HT1080 (cell line): Measurements from ENCODE around the gene RAD50. TPM values are rescaled to one million over a fixed set of nuclear protein-coding genes. Genes with fewer than 3 reads are reported as not detected.
"Not testable (repeated sequence)": the region's sequence is repeated elsewhere in the genome, so short reads cannot be mapped to it uniquely, and the experiment has no call there.

ENCODE experiments used
- DNase-seq: peaks from one replicate; pipeline ENCODE4 v3.0.0-alpha.2; 2015; ENCODE audit warnings: low read depth
- total RNA-seq: library from RNA; depleted of rRNA; stranded (reverse); fragments of >200 nt; shearing (Covaris generic); gene quantifications from 2 replicates; pipeline ENCODE4 v1.2.3, GENCODE V29; 2014

RAD50 gene
- total RNA-seq, 1 experiment from 2014 or later, result 12.1 TPM

DNA sequence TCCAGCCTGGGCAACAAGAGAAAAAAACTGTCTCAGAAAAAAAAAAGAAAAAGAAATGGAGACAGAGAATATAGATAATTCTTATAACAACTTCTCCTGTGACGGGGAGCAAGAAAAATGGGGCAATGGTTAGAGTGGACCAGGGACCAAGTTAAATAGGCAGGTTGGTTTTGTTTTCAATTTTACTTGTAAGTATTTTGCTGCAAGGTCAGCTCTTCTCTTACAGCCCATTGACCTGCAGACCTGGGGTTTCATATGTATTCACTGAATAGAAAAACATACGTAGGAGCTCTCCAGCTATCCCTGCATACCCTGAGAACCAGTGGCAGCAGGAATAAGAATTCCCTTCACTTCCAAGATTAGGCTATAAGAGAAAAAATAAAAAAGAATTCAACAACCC lies 72.0 kb downstream of the RAD50 start:
- DNase-seq, result no peak

DNA sequence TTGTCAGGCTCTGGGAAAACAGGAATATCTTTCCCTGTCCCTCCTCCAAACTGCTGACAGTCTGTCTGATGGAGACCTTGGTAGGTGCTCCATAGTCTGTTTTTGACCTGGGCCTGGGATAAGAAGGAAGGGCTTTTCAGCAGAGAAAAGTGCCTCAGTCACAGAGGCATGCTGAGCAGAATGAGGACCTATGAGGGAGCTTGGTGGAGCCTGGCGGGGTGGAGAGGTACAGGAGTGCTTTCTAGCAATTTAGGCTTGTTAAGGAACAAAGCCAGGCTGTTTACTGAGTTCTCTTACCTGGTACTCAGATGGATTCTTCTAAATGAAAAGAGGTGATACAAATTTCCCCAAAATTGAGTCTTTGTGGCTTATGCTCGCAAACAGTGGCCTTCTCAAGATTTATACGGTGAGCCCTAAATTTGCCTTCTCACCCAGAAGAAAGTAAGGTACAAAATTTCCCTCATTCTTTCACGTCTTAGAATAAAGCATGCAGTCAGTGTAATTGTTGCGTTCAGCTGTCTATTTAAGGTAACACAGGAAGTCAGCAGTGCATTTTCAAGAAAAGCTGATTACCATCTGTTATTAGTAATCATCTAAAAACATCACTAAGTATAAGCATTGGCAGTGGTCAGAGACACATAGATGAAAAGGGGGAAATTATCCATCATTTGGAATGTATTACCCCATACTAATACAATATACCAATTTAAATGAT lies 72.6 kb downstream of the RAD50 start:
- no peak for DNase-seq

DNA sequence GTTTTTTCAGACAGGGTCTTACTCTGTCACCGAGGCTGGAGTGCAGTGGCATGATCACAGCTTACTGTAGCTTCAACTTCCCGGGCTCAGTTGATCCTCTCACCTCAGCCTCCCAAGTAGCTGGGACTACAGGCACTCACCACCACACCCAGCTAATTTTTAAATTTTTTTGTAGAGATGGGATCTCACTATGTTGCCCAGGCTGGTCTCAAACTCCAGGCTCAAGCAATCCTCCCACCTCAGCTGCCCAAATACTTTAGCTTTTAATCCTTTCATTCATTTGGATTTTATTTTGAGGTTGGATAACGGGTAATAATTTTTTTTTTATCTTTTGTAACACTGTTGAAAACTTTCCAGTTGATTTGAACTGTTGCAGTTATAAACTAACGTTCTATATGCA lies 76.8 kb downstream of the RAD50 start:
- DNase-seq, result not testable (repeated sequence)

DNA sequence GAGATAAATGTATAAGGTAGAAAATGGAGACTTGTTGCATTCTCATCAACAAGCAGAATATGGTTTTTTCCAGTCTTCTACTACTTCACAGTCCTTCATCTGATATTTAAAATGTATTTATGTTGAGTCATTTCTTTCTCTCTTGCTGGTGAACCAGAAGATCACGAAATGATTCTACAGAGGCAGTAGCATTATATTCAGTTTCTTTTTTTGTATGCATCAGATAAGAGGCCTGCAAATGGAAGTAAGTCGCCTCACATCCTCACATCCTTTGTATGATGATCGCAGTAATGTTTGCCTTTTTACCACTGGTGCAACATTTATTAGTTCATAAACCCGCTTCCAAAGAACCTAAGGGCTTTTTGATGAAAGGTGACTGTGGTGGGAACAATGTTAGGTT lies 79.1 kb downstream of the RAD50 start:
- DNase-seq, result no peak

DNA sequence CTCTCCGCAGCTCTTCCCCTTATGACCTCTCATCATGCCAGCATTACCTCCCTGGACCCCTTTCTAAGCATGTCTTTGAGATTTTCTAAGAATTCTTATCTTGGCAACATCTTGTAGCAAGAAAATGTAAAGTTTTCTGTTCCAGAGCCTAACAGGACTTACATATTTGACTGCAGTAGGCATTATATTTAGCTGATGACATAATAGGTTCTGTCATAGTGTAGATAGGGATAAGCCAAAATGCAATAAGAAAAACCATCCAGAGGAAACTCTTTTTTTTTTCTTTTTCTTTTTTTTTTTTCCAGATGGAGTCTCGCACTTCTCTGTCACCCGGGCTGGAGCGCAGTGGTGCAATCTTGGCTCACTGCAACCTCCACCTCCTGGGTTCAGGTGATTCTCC lies 80.5 kb downstream of the RAD50 start:
- DNase-seq, result no peak

DNA sequence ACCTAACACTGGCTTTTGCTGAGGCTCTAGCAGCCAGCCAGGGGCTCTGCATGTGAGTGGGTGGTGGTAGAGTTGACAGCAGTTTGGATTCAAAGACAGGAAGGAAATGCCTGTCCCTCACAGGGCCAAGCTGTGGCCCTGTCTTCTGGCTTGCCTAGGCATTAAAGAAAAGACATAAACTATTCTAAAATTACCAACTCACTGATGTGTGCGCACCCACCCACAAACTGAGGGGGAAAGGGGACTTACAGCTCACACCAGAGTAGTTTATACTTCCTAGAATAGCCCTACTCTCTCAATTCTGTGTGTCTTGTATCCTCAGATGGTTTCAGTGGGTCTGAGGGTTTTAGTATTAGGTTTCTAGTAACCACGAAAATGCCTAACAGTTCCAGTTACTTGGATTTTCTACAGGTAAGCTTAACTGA lies 82.9 kb downstream of the RAD50 start:
- no peak for DNase-seq

DNA sequence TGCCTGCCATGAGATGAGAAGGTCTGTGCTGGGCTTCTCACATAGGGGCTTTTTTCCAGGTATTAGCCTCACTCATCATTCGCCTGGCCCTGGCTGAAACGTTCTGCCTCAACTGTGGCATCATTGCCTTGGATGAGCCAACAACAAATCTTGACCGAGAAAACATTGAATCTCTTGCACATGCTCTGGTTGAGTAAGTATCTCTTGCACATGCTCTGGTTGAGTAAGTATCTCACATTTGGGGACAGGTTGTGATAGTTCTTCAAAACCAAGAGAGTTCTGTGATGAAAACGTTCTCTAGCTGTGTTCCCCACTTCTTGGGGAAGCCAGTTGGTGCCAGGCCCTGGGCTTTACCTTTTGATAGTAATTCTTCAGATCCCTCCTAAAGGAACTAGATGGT lies 83.8 kb downstream of the RAD50 start:
- no peak for DNase-seq

DNA sequence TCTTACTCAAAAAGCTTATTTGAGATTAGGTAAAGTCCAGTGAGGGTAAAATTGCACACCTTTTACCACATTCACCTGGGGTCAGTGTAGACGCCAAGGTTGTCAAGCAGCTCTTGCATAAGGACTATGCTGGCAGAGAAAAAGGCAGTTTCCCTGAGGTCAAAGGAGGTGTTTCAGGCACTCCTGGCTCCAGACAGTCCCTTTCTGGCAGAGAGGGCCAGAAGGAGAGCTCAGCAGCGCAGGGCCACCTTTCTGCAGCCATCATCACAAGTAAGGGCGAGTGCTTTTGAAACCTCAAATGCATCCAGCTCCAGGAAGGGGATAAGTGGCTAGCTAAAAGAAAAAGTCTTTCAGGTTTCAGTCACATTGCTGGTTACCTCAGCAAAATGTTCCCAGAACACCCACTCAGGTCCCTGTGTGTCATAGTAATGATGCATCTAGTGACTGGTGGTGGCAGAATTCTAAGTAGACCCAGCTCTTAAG lies 84.5 kb downstream of the RAD50 start:
- no peak for DNase-seq

DNA sequence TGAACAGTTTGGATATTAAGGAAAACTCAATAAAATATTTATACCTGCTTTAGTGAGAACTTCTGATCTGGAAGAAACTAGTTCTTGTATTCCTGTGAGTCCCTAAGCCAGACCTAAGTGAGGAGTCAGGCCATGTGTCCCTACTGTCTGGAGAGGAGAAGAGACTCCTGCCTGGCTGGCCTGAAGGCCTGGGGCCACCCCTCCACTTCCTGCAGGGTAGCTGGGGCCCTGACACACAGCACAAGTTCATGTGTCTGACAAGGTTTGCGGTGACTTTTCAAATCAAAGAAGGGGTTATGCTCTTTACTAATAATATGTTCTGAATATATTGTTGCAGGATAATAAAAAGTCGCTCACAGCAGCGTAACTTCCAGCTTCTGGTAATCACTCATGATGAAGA lies 85.1 kb downstream of the RAD50 start:
- DNase-seq, result no peak

DNA sequence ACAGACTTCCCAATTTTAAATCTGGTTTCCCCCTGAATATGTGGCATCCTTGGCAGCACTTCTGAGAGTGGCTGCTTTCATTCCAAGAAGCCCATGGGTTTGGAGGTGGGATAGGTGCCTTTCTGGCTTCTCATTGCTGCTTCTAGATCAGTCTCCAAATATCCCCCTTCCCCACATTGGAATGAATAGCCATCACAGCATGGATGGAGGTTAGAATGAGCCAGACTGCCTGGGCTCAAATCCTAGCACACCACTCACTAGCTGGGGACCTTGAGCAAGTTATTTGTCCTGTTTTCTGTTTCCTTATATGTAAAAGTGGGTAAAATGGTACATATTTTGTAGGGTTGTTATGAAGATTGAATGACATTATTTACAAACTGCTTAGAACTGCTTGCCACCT lies 87.4 kb downstream of the RAD50 start:
- DNase-seq, result no peak

DNA sequence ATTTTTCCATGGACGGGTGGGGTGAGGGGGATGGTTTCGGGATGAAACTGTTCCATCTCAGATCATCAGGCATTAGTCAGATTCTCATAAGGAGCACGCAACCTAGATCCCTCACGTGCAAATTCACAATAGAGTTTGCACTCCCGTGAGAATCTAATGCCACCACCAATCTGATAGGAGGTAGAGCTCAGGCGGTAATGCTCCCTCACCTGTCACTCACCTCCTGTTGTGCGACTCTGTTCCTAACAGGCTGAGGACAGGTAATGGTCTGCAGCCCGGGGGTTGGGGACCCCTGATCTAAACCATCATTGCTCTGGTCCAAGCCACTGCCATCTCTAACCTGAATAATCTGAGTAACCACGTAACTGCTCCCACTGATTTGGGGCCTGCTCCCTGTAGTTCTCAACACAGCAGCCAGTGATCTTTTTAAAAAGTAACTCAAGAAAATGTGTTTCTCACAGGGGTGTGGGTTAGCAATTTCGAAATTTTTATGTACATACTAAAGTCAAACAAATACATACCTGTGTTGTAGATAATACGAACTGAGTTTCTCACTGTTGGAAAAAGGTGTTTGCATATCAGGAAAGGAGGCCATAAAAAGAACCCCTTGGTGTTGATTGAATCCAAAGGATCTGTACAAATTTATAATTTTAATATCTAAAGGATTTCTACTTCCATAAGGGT lies 89.9 kb downstream of the RAD50 start:
- no peak for DNase-seq

DNA sequence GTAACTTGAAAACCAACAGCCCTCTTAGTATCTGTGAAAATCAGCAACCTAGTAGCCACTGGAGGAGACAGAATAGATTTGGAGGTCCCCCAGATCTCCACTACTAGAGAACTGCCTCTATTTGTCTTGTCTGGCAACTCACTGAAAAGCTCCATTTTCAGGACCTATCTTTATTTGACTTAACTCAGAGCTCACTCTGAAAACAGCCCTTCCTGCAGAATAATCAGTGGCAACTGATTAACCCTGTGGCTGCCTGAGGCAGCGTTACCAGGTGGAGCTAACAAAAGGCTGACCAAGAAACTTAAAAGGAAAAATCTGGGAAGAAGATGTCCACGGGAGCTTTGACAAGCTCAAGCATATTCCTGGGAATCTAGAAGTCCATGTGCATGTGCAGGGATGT lies 90.7 kb downstream of the RAD50 start:
- DNase-seq, result no peak

DNA sequence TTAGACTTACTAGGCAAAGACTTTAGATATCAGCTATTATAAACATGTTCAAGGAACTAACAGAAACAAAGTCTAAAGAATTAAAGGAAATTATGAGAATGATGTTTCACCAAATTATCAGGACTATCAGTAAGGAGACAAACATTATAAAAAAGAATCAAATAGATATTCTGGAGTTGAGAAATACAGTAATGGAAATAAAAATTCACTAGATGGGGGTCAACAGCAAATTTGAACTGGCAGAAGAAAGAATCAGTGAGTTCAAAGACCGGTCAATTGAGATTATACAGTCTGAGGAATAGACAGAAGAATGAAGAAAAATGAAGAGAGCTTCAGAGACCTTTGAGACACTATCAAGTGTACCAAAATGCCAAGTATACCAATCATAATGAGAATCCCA lies 91.6 kb downstream of the RAD50 start:
- no peak for DNase-seq

DNA sequence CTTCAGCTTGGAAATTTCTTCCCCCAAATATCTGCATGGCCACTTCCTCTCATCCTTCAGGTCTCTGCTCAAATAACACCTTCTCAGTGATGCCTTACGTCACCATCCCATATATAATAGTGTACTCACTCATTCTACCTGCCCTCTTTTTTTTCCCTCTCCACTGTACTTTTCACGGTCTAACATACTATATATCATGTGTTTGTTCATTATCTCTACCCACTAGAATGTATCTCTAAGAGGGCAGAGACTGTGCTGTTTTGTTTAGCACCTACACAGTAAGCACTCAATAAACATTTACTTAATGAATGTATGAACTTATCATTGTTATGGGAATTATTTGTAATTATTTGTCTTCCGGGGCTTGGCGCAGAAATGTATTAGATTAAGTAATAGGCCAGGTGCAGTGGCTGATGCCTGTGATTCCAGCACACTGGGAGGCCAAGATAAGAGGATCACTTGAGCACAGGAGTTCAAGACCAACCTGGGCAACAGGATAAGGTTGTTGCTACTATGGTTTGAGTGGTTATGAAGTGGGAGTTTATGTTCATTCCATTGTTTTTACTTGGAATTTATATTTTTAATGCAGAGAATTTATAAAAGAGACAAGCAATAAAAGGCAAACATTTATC lies 95.2 kb downstream of the RAD50 start:
- DNase-seq, result no peak

DNA sequence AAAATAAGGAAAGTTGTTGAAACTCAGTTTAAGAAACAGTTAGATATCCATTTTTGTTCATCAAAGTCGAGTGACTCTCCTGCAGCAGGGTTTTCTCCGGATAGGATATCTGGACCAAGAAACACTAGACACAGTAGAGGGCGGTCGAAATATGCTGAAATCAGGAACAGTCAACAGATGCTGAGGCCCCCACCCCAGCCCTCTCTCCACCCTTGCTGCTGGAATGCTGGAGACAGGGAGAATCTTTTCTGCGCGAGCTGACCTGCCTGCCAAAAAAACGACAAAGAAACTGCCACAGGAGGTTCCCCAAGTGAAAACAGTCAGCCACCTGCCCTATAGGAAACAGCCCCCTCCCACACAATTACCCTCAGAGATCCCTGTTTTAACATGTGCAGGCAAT lies 96.9 kb downstream of the RAD50 start:
- DNase-seq, result no peak

DNA sequence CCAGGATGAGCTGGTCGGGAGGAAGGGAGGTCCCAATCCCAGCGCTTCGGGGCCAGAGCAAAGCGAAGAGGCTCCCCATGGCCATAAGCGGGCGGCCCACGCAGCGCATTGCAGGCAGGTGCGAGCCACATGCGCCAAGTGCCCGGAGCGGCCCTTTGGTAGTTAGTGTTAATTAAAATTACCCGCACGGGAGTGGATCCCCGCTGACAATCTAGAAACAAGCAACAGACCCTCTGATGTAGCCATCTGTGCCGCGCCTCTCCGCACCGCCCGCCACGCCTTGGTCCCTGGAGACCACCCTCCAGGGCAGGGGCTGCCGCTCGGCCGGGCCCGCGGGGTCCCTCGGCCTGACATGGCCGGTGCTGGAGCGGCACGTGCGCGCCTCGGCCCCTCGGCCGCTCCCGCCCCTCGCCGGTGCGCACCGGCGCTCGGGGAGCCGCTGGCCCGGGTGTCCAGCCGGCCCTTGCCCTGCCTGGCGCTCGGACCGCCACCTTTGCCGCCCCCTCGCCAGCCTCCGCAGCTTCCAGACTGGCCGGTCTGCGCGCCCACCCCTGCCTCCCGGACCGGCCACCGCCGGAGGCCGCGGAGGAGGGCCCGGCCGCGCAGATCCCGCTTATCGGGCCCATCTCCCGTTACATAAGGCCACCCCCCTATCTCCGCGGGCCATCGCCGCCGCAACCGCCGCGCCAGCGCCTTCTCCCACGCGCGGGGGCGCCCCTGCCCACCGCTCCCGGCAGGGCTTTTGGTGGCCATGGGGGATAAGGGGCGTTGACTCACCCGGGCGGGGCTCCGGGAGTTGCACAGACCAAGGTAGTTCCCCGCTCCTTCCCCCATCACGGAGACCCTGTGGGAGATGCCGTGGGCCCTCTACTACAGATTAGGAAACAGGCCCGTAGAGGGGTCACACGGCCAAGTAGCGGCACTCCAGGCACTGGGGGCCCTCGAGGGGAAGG lies 99.3 kb downstream of the RAD50 start:
- DNase-seq, result no peak

DNA sequence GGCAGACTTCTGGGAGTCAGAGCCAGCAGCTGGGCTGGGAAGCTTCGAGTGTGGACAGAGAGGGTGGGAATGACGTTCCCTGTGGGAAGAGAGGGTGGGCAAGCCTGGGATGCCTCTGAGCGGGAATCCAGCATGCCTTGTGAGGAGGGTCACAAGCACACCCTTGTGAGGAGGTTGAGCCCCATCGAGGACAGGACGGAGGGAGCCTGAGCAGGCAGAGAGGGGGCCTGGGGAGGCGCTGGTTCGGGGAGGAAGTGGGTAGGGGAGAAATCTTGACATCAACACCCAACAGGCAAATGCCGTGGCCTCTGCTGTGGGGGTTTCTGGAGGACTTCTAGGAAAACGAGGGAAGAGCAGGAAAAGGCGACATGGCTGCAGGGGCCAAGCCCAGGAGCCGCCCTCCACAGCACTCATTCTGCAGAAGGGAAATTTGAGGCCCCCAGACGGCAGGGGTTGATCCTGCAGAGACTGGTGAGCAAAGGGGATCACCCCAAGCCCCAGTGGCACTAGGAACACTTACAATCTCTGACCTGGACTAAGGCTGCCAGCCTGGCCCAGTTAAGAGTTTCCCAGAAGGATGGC lies 100.1 kb downstream of the RAD50 start:
- no peak for DNase-seq

DNA sequence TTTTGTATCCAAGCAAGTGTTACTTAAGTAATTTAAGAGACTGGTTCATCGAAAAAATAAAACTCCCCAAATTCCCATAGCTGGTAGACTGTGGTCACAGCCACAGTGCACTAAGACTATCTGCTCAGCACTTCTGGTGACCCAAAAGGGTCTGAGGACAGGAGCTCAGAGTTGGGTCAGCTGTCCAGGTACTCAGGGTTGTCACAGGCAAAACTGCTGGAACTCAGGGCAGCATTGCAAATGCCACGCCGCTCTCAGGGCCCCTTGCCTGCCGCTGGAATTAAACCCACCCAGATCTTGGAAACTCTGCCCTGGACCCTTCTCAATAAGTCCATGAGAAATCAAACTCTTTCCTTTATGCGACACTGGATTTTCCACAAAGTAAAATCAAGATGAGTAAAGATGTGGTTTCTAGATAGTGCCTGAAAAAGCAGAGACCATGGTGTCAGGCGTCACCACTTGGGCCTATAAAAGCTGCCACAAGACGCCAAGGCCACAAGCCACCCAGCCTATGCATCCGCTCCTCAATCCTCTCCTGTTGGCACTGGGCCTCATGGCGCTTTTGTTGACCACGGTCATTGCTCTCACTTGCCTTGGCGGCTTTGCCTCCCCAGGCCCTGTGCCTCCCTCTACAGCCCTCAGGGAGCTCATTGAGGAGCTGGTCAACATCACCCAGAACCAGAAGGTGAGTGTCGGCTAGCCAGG lies 101.1 kb downstream of the RAD50 start, which contains the start of gene IL13:
Gene IL13, plus strand, starts transcription at position 498 of the 705 bp plus-strand sequence. Its CDS starts 14 bp downstream, at position 512.
- DNase-seq, result no peak

DNA sequence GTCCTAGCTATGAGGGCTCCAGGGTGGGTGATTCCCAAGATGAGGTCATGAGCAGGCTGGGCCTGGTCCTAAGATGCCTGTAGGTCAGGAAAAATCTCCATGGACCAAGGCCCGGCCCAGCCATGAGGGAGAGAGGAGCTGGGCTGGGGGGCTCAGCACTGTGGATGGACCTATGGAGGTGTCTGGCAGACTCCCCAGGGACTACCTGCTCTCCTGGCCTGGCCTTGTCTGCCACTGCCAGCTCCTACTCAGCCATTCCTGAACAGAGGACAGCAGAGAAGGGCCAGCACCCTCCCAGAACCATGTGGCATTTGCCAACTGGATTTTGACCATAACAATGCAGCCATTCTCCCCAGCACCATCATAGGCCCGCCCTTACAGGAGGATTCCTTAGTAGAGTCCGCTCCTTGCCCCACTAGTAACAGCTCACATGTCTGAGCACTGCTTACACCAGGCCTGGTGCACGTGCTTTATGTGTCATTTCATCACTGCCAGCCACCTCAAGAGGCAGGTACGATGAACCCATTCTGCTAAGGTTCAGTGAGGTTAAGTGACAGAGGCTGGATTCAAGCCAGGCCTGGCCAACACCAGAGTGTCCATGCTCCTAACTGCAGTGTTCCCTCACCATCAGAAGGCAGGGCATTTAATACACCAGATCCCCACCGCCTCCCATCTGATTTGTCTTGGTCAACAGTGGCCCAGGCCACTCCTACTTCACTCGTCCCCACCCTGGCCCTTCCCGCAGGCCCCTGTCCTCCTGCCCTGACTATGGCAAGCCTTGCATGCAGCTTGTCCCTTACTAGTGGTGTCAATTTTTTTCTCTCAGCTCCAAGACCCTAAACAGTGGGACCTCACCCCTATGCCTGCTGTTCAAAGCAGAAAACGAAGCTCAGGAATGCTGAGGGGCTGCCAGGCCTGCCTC lies 101.9 kb downstream of the RAD50 start:
- DNase-seq, result no peak
